Measurements from ENCODE around the gene NRTN. TPM values are rescaled to one million over a fixed set of nuclear protein-coding genes. Genes with fewer than 3 reads are reported as not detected.

Gene NRTN
- total and polyA plus RNA-seq, 2 of the 13 experiments (the other 11 are each of a cell fraction or from before 2014, with no cell fraction given): 4.1 to 5.3 TPM

- TF ChIP-seq ZEB1 (IDR thresholded peaks at IDR 0.05; ENCODE audit: insufficient replicate concordance, low read depth) (peak; percentile 8), POLR2A (IDR thresholded peaks at IDR 0.05; ENCODE audit: insufficient read depth in 1 of 2, low read depth in 2 of 2, low read length in 2 of 2) (0 out of 4 replicates have a peak, but pooled peaks of 1 of the 2 experiments have one; percentile 53), THAP9 (CRISPR knock-in tag; IDR thresholded peaks at IDR 0.05; ENCODE audit: borderline replicate concordance) (0 out of 2 replicates have a peak, but pooled peaks have one; percentile 69), ZNF550 (CRISPR knock-in tag; IDR thresholded peaks at IDR 0.05; ENCODE audit: borderline replicate concordance) (no peak), YY1 (IDR thresholded peaks at IDR 0.05; ENCODE audit: insufficient read depth, insufficient replicate concordance, low read depth, low read length) (no peak), ZNF350 (CRISPR knock-in tag; IDR thresholded peaks at IDR 0.05; ENCODE audit: borderline replicate concordance, low read depth) (peak; percentile 55; the same call in 1 of the 2 replicates), ZC3H4 (CRISPR knock-in tag; IDR thresholded peaks at IDR 0.05; ENCODE audit: borderline replicate concordance) (peak; percentile 93), MTF2 (CRISPR knock-in tag; IDR thresholded peaks at IDR 0.05; ENCODE audit: borderline replicate concordance) (no peak), MED13 (CRISPR knock-in tag; IDR thresholded peaks at IDR 0.05) (no peak), PTBP1 (IDR thresholded peaks at IDR 0.05; ENCODE audit: low read depth, low read length, poor library complexity, severe bottlenecking) (peak; percentile 37), DZIP1 (CRISPR knock-in tag; IDR thresholded peaks at IDR 0.05) (0 out of 2 replicates have a peak, but pooled peaks have one; percentile 48), BRD4 (CRISPR knock-in tag; IDR thresholded peaks at IDR 0.05) (0 out of 2 replicates have a peak, but pooled peaks have one; percentile 26), RBM22 (optimal IDR thresholded peaks at IDR 0.05; ENCODE audit: low read length) (peak; percentile 57), POGK (CRISPR knock-in tag; conservative IDR thresholded peaks at IDR 0.05) (0 out of 2 replicates have a peak, but pooled peaks have one; percentile 23), ATF3 (CRISPR knock-in tag; IDR thresholded peaks at IDR 0.05) (no peak), ZNF263 (CRISPR knock-in tag; IDR thresholded peaks at IDR 0.05) (0 out of 2 replicates have a peak, but pooled peaks have one; percentile 7)
Observed at GRCh38 chr19:5828661-5829566, 24.0 kb downstream of the NRTN start (continued).
